Ureter (tissue), 1 donor: ENCODE data around the gene DIP2B. TPM values are rescaled to one million over a fixed set of nuclear protein-coding genes. Genes with fewer than 3 reads are reported as not detected.

Source experiments
- DNase-seq: peaks from one replicate; pipeline ENCODE4 v3.0.0-alpha.2; 2020; ENCODE audit warnings: low spot score
- total RNA-seq: library from RNA; stranded (reverse); gene quantifications from one replicate; pipeline ENCODE4 v1.2.4, GENCODE V29; 2023
- donor health status: DM: yes; HTN: yes; CAD: no.

DIP2B gene
- total RNA-seq, 1 donor from 2014 or later, result 27.0 TPM

- no peak for DNase-seq
Measured at GRCh38 chr12:50574601-50575348, 70.0 kb downstream of the DIP2B start.

GRCh38 chr12:50579757-50580267, 75.0 kb downstream of the DIP2B start:
- DNase-seq, result no peak

- no peak for DNase-seq
Measured at GRCh38 chr12:50580436-50580835, 75.7 kb downstream of the DIP2B start.

GRCh38 chr12:50581226-50582184, 76.7 kb downstream of the DIP2B start:
- DNase-seq, result peak; percentile 62

DNA sequence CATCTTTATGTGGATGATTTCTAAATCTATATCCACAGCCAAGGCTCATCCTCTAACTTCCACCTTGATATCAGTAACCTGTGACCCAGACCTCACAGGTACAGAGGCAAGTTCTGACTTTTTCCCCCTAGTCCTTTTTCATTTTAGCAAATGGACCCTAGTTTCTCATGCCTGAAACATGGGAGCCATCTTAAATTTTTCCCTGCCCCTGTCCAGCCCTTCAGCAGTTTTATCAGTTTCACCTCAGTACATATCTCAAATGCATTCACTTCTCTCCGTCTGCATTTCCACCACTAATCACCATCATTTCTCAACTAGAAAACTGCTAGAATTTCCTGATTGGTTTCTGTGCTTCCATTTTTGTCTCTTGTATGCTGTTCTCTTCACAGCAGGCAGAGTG, 79.3 kb downstream of the DIP2B start:
- no peak for DNase-seq

DNA sequence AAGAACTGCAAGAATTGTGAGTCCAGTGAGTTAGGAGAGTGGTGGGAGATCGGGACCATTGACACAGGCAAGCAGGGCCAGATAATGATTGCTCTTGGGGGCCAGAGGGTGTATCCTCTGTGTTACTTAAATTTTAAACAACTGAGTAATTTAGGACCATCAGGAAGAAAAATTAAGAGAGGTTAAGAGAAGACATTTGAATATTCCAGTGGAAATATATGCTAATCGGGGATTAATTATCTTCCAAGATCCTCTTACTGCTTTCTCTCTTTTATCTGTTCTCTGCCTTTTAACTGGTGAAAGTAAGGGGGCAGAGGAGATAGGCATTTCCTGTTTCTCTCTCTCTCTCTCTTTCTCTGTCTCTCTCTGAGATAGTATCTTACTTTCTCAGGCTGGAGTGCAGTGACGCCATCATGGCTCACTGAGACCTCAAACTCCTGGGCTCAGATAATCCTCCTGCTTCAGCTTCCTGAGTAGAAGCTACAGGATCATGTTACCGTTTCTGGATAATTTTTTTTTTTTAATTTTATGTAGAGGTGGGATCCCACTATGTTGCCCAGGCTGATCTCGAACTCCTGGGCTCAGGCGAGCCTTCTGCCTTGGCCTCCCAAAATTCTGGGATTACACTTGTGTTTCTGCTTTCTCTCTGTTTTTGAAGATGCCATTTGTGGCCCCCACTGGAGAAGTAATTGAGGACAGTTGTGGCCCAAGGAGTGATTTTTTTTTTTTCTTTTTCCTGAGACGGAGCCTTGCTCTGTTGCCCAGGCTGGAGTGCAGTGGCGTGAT, 85.1 kb downstream of the DIP2B start:
- no peak for DNase-seq

DNA sequence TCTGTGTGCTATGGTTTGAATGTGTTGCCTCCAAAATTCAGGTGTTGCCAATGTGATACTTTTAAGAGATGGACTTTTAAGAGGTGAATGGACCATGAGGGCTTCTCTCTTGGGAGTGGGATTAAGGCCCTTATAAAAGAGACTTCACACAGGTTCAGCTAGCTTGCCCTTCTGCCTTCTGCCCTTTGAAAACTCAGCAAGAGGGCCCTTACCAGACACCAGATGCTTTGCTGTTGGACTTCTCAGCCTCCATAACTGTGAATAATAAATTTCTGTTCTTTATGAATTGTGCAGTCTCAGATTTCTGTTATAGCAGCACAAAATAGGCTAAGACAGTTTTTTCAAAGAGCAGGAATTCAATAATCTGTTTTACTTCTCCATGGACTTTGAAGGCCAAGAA, 86.1 kb downstream of the DIP2B start:
- DNase-seq, result no peak

DNA sequence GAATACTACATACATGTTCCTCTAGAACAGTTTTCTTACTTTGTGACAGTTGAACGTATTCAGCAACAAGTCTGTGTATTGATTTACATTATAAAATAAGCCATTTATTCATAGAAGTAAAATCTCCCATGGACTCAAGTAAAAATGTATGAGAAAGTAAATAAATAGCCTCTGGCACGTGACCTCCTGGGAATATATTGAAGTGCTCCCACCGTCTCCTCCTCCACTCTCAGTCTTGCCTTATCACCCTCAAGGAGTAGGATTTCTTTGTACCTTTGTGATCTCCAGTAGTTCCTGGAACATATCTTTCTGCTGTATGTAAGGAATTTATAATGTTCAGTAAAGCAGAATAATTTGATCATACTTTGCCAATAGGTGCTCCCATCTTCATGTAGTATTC, 90.9 kb downstream of the DIP2B start:
- no peak for DNase-seq

DNA sequence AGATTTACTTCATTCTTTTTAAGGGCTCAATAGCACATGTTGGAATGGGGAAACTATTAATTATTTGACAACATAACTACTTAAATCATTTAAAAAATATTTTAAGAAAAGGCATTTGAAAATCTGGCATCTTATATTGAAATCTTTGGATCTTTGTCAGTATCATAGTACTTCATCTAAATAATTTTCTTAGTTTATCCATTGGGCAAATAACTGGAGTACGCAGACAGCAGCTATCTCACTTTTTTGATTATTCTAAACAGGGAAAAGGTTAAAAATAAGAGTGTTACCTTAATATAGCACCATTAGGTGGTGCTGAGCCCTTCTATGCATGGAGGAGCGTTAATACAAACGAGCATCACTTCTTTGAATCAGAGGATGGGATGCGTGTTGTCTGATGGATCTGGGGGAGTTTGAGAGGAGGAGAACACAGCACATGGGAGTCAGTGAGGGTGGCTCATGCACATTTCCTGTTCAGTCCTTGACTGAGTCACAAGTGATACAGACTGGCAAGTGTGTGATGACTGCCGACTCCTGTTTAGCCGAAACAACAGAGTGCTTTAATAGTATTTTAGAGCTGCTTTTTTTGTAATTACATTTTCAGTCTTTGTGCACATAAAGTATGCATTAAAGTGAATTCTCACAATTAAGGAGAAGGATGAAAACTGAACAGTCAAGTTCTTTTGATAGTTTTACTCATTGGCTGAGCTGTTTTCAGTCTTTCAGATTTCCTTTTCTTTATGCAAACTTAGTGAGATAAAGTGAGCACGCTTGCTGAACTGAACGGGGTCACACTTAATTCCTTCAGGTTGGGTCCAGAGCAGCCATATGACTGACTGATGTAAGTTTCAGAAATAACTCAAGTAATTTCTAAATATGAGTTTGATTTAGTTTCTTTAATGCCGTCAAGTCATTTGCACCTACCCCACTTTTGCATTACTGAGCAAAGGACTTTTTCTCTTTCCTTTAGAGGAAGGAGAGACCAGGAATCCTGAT, 92.7 kb downstream of the DIP2B start:
- no peak for DNase-seq

- DNase-seq, result no peak
Measured at GRCh38 chr12:50598321-50598862, 93.6 kb downstream of the DIP2B start.

DNA sequence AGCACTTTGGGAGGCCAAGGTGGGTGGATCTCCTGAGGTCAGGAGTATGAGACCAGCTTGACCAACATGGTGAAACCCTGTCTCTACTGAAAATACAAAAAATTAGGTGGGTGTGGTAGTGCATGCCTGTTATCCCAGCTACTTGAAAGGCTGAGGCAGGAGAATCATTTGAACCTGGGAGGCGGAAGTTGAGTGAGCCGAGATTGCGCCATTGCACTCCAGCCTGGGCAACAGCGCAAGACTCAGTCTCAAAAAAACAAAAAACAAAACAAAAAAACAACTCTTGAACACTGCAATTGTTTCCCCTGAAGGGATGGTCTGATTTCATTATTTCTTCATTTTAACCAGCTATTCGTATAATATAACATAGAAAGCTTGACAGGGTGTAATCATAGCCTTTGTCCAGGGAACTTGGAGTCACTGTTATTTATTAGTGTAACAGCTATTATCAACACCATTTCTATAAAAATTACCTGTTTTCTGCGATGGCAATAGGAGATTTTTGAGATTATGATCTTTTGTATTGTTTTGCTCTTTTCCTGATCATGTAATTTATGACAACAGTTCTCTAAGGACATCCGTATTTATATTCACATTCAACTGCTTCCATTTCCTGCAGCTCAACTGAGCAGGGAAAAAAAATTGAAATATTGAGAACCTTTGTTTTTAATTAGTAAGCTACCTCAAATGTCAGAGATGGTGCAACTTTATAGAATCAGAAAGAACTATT, 94.7 kb downstream of the DIP2B start:
- DNase-seq, result no peak

DNA sequence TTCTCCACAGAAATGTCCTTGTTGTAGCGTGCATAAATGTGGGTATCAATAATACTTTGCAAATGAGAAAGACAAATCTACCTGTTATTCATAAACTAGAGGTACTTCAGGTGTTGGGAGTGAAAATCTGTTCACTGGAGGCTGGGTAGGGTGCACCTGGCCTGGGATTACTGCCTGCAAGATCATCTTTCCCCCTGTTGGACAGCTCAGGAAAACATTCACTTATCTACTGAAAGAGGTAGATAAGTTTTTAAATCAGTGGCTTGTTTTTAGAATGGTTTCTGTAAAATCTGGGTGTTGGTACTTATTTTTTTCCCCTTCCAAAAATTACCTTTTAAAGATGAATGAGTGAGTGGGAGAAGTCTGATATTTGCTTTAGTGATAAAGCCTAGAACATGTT, 95.6 kb downstream of the DIP2B start:
- DNase-seq, result no peak

- DNase-seq, result no peak
Measured at GRCh38 chr12:50603817-50604639, 99.2 kb downstream of the DIP2B start.

DNA sequence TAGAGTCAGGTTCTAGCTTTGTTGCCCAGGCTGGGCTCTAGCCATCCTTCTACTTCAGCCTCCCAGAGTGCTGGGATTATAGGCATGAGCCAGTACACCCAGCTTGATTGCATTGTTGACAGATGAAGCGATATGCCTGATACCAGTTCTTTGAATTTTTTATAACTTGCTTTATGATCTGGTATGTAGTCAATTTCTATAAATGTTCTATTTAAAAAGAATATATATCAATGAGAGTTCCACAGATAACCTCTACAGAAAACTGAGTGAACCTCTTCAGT, 99.8 kb downstream of the DIP2B start:
- DNase-seq, result no peak

- no peak for DNase-seq
Measured at GRCh38 chr12:50606675-50607375, 102.0 kb downstream of the DIP2B start.

DNA sequence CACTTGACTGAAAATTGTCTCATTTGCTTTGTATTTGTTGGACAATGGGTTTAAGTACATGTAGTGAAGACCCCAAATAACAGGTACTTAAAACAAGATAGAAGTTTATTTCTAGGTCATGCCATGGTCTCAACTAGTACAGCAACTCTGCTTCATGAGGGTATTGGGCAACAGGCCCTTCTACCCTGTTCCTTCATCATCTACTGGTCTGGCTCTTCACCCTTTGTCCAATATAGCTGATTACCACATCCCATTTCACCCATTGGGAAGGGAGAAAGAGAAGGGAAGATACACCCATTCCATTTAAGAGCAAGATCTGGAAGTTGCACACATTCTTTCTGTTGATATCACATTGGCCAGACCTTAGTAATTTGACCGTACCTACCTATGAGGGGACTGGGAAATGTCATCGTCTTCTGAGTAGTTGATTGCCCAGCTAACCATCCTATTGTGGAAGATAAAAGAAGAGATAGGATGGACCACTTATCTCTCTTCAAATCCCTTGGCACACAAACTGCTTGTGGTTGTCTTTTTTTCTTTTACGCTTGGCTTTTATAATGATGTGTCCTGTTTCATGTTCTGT, 104.6 kb downstream of the DIP2B start:
- DNase-seq, result no peak

DNA sequence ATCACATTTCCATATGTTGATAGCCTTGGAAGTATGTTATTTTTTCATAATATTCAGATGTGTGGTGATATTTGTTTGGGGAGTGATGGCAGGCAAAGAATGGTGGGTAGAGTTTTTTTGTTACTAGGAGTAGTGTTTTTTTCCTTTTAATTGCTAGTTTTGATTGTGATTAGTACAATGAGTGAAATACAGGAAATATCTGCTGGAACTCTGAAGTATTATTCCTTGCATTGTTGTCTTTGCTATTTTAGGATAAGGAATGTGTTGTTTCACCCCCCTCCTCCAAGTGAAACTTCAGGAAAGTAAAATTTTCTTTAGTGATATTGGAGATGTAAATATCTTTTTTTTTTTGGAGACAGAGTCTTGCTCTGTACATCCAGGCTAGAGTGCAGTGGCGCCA, 105.4 kb downstream of the DIP2B start:
- no peak for DNase-seq
